Fibroblast of skin of right biceps (primary cell): Measurements from ENCODE around the gene HSF5.

Experiments
- DNase-seq: peaks from one replicate; pipeline ENCODE4 v3.0.0-alpha.2; 2013

HSF5 gene

DNA sequence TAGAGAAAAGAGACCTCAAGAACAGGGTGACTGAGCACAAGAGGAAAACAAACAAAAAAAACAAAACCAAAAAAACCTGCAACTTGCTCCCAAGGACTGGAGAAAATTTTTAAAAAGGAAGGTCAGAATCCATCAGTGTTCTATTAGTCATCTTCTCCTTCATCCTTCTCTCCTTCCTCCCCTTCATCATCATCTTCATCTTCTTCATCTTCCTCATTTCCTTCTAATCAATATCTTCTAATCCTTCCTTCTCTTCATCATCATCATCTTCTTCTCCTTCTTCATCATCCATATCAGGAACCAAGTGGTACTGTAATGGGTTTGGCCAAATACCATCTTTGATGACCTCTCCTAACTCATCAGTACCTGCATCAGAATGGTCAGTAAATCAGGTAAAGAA is 12.2 kb downstream of the HSF5 start:
- DNase-seq, result no peak

GRCh38 chr17:58470356-58470755 is 17.9 kb downstream of the HSF5 start:
- no peak for DNase-seq

DNA sequence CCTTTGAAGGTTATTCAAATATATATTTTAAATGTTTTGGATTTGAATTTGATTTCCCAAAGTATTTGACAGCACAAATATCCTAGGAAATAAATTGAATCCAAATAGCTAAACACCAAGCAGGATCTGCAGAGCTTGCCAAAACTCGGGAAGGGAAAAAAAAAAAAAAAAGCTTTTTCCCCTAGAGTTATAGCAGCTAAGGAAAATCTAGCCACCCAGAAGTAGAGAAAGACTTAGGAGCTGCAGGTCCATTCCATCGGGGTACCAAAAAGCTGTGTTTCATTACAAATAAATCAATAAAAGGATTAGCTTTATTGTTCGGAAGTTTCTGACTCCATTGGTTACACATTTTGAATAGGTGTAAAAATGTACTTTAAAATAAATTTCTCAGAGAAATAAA is 19.3 kb downstream of the HSF5 start:
- no peak for DNase-seq

- no peak for DNase-seq
Observed at GRCh38 chr17:58455491-58455890, 32.7 kb downstream of the HSF5 start.

GRCh38 chr17:58452738-58453137 is 35.5 kb downstream of the HSF5 start:
- peak; percentile 17 for DNase-seq

DNA sequence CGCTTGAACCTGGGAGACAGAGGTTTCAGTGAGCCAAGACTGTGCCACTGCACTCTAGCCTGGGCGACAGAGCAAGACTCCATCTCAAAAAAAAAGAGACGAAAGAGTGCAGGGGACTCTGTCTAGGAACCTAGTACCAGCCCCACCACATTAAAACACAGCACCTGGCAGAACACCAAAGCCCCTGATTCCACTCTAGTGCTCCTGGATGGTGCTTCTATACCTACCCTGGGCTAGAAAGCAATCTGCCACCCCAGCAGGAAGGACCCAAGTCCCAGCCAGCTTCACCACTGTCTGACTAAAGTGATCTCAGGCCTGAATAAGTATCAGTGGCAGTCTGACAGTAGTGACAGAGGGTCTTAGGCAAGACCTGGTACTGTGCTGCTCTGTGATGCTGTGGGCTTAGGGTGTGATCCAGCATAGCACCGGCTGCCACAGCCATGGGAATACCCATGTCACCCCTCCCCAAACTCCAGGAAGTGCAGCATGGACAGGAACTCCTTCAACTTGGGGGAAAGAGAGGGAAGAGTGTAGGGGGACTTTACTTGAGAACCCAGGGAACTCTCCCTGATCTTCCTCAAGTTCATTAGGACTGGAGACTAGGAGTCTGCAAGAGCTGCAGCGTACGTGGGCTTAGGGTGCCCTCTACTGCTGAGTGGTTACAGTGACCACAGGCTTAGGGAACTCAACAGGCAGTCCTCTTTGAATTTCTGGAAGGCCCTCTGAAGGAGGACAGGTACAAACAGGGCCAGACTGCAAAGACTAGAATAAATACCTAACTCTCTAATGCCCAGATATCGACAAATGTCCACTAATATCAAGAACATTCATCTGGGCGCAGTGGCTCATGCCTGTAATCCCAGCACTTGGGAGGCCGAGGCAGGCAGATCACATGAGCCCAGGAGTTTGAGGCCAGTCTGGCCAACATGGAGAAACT is 40.9 kb downstream of the HSF5 start:
- peak; percentile 76 for DNase-seq

DNA sequence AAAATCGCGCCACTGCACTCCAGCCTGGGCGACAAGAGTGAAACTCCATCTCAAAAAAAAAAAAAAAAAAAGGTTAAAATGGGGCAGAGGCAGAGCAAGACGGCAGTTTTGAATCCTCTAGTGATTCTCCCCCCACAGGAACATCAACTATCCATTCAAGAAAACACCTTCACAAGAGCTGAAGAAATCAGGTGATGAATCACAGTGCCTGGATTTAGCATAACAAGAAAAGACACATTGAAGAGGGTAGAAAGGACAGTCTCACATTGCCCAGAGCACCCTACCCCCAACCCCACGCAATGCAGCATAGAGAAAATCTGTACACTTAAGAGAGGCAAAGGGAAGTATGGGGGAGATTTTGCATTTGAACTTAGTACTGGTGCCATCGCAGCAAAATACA is 42.1 kb downstream of the HSF5 start:
- DNase-seq, result no peak

GRCh38 chr17:58436805-58437239 is 51.4 kb downstream of the HSF5 start:
- DNase-seq, result no peak

DNA sequence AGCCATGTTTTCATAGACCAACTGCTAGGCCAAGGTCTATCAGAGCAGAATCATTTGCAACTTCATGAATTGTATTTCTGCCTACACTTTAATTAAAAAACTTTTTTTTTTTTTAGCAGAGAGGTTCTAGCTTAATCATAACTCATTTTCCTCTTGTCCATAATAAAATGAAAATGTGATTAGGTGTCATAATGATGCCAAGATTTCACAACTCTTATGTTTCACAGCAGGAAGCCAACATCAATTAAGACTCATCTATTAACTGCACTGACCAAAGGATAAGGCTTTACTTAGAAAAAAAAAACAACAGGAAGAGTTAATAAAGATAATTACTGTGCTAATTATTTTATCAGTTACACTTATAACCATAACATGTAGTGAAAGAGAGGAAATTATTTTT is 52.0 kb downstream of the HSF5 start:
- DNase-seq, result no peak

DNA sequence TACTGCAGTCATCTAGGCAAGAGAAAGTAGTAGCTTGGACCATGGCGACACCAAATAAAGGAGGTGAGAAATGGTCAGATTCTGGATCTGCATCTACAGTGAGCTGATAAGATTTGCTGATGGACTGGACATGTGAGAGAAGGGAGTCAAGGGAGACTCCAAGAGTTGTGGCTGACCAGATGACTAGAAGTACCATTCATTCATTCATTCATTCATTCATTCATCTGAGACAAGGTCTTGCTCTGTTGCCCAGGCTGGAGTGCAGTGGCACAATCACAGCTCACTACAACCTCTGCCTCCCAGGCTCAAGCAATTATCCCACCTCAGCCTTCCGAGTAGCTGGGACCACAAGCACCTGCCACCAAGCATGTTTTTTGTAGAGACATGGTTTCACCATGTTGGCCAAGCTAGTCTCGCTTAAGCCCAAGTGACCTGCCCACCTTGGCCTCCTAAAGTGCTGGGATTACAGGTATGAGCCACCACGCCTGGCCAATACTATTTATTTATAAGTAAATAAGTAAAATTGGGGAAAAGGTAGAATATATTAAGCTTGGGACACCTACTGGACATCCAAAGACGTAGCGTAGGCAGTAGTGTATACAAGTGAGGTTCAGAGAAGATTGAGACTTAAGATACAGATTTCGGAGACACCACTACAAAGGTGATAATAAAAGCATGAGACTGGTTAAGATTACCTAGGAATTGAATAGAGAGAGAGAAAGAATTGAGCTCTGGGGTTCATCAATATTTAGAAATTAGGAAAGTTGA is 55.2 kb downstream of the HSF5 start:
- no peak for DNase-seq

GRCh38 chr17:58427807-58428206 is 60.4 kb downstream of the HSF5 start:
- no peak for DNase-seq

- DNase-seq, result no peak
Observed at GRCh38 chr17:58421711-58422110, 66.5 kb downstream of the HSF5 start.

DNA sequence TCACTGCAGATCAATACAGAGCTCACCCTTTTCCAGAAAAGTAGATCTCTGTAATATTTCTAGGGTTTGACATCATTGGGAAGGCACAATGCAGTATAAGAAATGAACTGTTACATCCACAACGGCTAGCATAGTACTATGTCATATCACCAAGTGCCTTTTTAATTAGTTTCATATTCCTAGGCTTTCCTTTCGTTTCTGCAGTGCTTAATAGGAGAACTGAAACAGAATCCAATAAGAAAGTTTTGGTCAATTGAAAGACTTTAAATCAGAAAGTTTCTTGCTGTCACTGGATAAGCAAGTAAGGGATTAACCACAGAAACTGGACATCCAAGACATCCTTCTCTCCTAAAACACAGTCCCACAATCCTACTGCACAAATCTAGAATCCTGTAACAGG is 67.4 kb downstream of the HSF5 start:
- no peak for DNase-seq

- DNase-seq, result peak; percentile 79
Observed at GRCh38 chr17:58417300-58418092, 70.7 kb downstream of the HSF5 start, which contains the start of gene RNF43. Gene RNF43, minus strand, starts transcription at chr17:58417534. Its CDS starts 1,957 bp downstream, at chr17:58415577.

GRCh38 chr17:58416937-58417299 is 71.3 kb downstream of the HSF5 start:
- no peak for DNase-seq

DNA sequence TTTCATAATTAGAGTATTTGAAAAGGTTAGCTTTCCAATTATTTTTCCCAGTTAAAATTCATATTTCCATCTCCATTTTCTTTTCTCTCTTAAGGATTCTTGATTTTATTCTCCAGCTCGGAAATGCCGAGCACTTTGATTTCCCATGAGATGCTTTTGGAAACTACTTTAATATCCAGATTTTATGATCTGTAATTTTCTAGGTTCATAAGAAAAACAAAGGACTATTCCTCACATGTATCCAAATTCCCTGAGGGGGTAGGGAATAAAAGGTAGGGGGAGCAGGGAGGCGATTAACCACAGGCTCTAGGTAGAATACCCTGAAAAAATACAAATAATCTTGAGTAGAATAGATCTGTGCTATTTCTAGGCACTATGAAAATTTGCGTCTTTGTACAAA is 71.8 kb downstream of the HSF5 start:
- DNase-seq, result no peak

GRCh38 chr17:58415371-58416055 is 72.7 kb downstream of the HSF5 start:
- DNase-seq, result no peak

- DNase-seq, result no peak
Observed at GRCh38 chr17:58414596-58414997, 73.6 kb downstream of the HSF5 start.

DNA sequence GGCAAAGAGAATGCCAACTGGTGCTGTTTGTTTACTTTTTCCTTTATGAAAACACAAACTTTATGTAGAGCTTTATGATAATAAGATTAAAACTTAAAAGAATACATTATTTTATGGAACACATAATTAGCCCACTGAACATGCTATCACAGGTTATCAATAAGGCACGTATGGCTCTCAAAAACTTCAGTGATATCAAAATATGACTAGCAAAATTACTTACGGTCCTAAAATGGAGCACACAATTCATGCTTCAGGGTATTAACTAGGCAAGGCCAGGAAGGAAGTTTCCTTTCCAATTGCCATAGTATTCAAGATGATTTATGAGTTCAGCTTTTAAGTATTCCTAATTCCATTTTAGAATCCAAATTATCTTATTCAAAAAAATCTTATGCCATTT is 74.5 kb downstream of the HSF5 start:
- no peak for DNase-seq

GRCh38 chr17:58412961-58413586 is 75.1 kb downstream of the HSF5 start:
- DNase-seq, result no peak

GRCh38 chr17:58412064-58412703 is 76.0 kb downstream of the HSF5 start:
- DNase-seq, result no peak
